GM18868 (cell line): ENCODE results near the gene KCNAB1.
A peak's percentile ranks its signal among the peaks of the same experiment; 100 is the strongest.
"Not testable (repeated sequence)": the region's sequence is repeated elsewhere in the genome, so short reads cannot be mapped to it uniquely, and the experiment has no call there.

Experiments used
- ATAC-seq: cut with Tn5 transposase; IDR thresholded peaks from one replicate; pipeline ENCODE4 v1.9.1; 2021; ENCODE audit warnings: mild to moderate bottlenecking, moderate library complexity; ENCODE audit not compliant: unreplicated experiment

Gene KCNAB1

GRCh38 chr3:156135921-156136638 is 15.7 kb downstream of the KCNAB1 start:
- no peak for ATAC-seq

DNA sequence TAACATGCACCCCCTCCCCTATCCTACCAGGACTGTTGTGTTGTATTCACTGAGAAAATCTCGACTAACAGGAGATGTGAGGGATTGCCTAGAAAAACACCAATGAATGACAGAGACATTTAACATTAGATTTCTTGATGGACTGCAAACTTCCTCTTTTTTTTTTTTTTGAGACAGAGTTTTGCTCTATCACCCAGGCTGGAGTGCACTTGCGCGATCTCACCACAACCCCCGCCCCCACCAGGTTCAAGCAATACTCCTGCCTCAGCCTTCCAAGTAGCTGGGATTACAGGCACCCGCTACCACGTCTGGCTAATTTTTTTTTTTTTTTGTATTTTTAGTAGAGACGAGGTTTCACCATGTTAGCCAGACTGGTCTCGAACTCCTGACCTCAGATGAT is 17.0 kb downstream of the KCNAB1 start:
- not testable (repeated sequence) for ATAC-seq

GRCh38 chr3:156140001-156140595 is 19.7 kb downstream of the KCNAB1 start:
- no peak for ATAC-seq

DNA sequence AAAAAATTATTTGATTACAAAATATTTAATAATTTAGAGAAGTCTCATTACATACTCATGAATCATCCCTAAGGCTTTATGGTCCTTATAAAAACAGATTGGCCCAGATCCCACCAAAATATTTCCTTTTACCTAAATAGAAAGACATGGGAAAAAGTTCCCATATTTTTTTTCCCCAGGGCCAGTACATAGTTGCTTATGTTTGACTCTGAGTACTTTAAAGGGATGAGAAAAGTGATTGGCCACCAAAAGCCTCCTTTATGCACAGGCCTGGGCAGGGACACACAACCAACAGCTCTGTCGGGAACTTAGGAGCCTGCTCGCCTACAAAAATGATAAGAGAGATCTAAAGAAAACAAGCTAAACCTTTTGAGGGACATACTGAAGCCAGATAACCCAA is 22.3 kb downstream of the KCNAB1 start:
- no peak for ATAC-seq

GRCh38 chr3:156143136-156143535 is 22.8 kb downstream of the KCNAB1 start:
- no peak for ATAC-seq

DNA sequence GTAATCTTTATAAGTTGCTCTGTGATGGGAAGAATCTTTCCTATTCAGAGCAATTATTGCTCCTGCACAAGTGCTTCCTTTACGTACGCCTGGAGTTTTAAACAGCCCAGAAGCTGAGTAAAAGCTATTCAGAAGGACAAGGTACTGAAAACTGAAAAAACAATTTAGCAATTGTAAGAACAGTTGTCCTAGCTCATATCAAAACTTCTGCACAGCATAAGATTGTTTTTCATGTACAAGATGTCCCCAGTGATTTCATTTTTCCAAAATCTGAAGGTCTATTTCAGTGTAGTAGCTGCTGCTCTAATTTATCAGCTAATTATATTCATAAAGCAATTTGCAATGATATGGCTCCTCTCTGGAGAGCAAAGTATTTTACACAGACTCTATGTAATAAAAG is 23.7 kb downstream of the KCNAB1 start:
- ATAC-seq: no peak

DNA sequence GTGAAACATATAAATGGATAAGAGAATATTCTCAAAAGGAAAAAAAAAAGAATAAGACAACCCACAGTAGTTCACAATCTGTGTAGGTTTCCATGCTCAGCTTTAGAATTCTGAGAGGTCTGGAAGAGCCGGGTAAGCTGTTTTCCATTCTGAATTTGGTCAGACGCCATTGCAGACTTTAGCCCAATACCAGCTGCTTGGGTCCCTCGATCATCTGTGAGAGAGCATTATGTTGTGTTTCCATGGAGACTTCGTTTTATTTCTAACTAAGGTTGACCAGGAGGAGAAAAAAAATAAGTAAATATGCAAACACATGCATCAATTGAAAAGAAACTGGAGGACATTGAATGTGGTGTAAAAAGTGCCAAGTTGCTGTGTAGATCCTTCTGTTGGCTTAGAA is 25.5 kb downstream of the KCNAB1 start:
- no peak for ATAC-seq

GRCh38 chr3:156148345-156148945 is 28.1 kb downstream of the KCNAB1 start:
- ATAC-seq: no peak

DNA sequence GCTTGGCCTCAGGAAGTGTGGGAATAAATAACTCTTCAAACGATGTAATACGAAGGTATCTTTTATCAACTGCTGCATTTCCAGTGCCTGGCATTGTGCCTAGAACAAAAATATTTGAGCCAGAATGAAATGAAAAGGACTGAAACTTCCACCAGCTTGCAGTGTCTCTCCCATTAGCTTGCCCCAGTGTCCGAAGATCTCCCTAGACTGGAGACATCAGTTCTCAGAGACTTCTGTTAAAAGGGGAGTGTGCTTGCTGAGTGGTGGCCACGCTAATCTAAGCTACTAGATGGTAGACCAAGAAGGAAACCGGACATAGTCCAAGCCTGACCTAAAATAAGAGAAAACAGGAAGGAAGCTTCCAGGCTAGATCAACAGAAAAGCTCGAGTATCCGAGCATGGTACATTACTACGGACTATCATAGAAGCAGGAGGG is 28.6 kb downstream of the KCNAB1 start:
- no peak for ATAC-seq

DNA sequence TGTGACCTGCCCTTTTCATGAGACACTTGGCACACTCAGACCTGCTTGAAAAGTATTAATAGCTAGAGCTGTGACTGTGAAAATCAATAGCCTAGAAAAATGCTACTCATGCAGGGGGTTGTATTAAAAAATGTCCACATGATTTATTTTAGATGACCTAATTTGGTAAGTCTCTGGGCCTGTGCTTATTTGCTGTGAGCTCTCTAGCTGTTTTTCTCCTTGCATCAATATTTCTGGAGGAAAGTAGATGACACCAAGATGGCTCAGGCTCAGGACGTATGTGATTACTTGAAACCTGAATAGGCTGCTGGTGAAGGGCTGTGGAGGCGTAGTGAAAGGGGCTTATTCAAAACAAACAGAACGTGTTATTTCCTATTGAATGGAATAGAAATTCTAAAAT is 29.5 kb downstream of the KCNAB1 start:
- ATAC-seq: no peak

- ATAC-seq: peak; percentile 54
These were observed 30.2 kb downstream of the KCNAB1 start for GRCh38 chr3:156150434-156151066.

DNA sequence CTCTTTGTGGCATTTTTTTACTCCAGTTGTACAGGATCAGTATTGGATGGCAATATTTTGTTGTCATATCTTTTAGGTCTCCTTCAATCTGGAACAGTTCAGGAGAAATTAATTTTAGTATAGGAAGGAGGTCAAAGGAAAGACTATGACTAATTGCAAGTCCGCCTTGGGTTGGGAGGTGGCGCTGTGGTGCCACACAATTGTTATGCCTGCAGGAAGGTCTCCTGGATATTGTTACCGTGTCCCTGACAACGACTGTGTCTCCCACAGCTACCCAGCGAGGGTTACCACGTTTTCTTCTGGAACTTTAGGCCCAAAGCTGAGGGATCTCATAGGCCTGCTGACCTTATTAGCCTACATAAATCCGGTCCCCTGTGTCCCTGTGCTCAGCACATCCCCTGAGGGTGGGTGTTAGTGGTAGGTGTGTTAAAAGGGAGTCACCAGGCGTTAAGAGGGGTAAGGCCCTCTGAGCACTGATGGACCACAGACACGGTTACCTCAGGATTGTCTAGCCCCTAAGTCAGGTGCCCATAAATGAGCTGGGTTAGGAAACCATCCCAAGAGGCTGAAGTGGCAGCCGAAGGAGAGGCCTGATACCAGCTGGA is 31.5 kb downstream of the KCNAB1 start:
- peak; percentile 70 for ATAC-seq

DNA sequence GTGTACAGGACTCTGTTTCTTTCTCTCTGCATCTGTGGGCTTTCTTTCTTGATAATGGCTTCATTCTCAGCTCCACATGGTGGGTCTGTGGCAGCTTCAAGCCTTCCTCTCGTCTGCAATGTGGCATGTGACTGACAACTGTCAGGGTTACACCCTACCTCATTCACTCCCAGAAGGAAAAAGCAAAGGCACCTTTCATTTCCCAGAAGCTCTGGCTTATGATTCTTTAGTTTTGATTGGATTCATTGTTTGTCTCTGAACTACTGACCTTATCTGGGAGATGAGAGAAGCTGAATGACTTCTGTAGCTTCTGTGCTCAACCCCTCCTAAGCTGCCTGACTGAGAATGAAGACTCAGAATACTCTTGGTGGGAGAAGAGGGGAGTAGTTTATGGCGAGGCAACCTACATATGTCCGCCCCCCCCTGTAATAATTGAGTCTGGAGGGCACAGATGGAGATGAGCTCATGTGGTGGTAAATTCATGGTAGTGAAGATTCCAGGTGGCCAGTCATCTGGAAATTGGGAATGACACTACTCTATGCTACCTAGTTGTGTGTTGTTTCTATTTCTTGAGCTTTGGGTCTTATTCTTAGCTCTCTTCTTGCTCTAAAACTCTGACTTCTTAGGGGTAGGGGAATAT is 38.4 kb downstream of the KCNAB1 start:
- ATAC-seq: no peak

GRCh38 chr3:156160647-156161046 is 40.3 kb downstream of the KCNAB1 start:
- ATAC-seq: peak; percentile 83

- ATAC-seq: peak; percentile 71
These were observed 40.8 kb downstream of the KCNAB1 start for GRCh38 chr3:156161172-156161571.

DNA sequence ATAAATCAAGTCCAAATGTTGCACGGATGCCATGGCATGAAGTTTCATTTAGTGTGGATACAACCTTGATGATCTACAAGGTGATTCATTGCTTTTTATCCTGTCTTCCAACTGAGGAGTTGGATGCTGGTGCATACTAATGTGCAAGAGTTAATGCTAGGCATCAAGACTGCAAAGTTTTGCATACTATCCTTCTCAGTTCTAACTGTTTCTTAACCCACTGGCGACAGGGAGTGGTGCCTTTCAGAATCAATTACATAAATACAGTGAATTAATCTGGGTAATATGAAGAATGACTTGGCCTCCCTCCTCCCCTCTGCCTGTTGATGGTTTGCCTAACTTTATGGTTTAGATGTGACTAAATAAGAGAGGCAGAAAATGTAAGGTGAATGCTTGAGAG is 43.5 kb downstream of the KCNAB1 start:
- no peak for ATAC-seq

GRCh38 chr3:156166808-156167207 is 46.4 kb downstream of the KCNAB1 start:
- ATAC-seq: no peak

GRCh38 chr3:156170571-156170970 is 50.2 kb downstream of the KCNAB1 start:
- ATAC-seq: no peak

DNA sequence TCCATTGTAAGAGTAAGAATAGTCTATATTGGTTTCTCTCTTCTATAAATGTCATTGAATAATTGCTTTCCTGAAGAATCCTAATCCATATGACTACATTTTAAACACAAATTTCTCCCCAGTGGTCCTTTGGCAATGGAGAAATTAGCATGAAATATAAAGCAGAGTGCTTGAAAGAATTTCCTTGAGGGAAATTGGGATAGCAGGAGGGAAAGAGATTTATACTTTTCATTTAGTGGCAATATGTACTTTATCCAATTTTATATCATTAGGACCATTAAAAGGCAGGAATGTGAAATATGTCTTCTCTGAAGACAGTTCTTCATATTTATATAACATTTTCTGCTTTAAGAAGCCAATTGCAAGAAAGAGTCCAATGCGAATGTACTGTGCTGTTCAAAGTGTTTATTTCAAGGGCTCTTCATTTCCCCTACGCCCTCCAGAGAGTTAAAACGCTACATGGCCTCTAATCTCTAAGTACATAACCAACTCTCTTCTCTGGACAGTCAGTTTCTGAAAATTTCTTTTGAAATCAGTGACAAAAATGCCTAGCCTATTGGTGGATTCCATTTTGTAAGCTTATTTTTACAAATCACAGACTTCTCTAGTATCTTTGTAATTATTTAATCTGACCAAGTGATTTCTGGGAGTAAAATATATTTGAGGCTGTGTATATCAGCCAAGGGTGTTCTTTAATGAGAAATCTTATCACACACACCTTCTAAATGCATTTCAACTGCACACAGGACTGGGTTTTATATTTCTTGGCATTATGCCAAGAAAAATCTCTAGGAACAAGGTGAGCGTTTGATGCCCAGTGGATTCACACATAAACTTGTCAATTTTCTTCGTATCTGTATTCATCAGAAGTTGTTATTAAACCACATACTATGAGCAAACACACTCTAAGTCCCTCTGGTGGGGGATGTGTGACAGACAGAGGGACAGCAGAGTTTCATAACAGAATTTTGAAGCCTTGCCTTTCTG is 51.2 kb downstream of the KCNAB1 start:
- no peak for ATAC-seq

GRCh38 chr3:156172536-156172935 is 52.2 kb downstream of the KCNAB1 start:
- ATAC-seq: peak; percentile 61
